T-helper 2 cell treated with Interferon-gamma antibody and Interleukin-4, amounts not matched to agents 5 μg/mL and 100 μg/mL, for 36 hours (primary cell): Measurements from ENCODE around the gene MYPOP.

ENCODE experiments used
- DNase-seq: peaks from one replicate; pipeline ENCODE4 v3.0.0; 2021; ENCODE audit warnings: low spot score
- H3K27ac Mint-ChIP-seq: one replicate; pipeline ENCODE4 v1.8.0; 2021; ENCODE audit warnings: mild to moderate bottlenecking, mixed read lengths
- H3K27me3 Mint-ChIP-seq: one replicate; pipeline ENCODE4 v1.8.0; 2021; ENCODE audit warnings: low read depth, mixed read lengths
- H3K36me3 Mint-ChIP-seq: one replicate; pipeline ENCODE4 v1.8.0; 2021; ENCODE audit warnings: low read depth, mixed read lengths
- H3K4me1 Mint-ChIP-seq: one replicate; pipeline ENCODE4 v1.8.0; 2021; ENCODE audit warnings: low read depth, mixed read lengths
- H3K4me3 Mint-ChIP-seq: one replicate; pipeline ENCODE4 v1.8.0; 2022; ENCODE audit warnings: mild to moderate bottlenecking, moderate library complexity, mixed read lengths
- H3K9me3 Mint-ChIP-seq: one replicate; pipeline ENCODE4 v1.8.0; 2021; ENCODE audit warnings: mixed read lengths

Gene MYPOP

GRCh38 chr19:45854167-45854778 is 48.1 kb downstream of the MYPOP start:
- Mint-ChIP-seq H3K36me3 (peaks cover 41% of the 10 kb centered on the region), H3K9me3 (no peaks in the 10 kb centered on the region), H3K4me1 (peaks cover 3% of the 10 kb centered on the region), H3K27me3 (no peaks in the 10 kb centered on the region), H3K27ac (no peak overlapping the region), H3K4me3 (no peak overlapping the region)
- no peak for DNase-seq

DNA sequence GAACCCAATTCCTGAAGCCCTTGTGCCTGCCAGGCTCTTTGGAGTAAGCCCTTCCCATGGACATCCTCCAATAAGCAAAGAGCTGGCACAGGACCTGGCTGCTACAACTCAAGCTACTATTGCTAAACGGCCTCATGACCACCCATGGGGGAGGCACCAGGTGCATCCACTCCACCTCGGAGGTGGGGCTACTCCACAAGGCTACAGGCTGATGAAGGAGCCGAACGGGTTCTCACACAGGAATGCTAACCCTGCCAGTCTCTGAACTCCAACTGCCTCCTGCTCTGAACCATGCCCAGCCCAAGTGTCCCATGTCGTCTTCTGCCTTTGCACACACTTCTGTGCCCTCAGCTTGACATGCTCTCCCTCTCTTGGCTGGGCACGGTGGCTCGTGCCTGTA is 49.4 kb downstream of the MYPOP start:
- no peak overlapping the region for H3K27ac Mint-ChIP-seq
- no peaks in the 10 kb centered on the region for H3K4me1 Mint-ChIP-seq
- H3K27me3 Mint-ChIP-seq = no peaks in the 10 kb centered on the region
- peaks cover 39% of the 10 kb centered on the region for H3K36me3 Mint-ChIP-seq
- DNase-seq = no peak
- no peak overlapping the region for H3K4me3 Mint-ChIP-seq
- no peaks in the 10 kb centered on the region for H3K9me3 Mint-ChIP-seq

- no peaks in the 10 kb centered on the region for H3K27me3 Mint-ChIP-seq
- no peak for DNase-seq
- peaks cover 46% of the 10 kb centered on the region for H3K36me3 Mint-ChIP-seq
- no peaks in the 10 kb centered on the region for H3K9me3 Mint-ChIP-seq
- no peak overlapping the region for H3K4me3 Mint-ChIP-seq
- H3K27ac Mint-ChIP-seq = no peak overlapping the region
- no peaks in the 10 kb centered on the region for H3K4me1 Mint-ChIP-seq
Observed at GRCh38 chr19:45852145-45852750, 50.2 kb downstream of the MYPOP start.

GRCh38 chr19:45848922-45849321 is 53.5 kb downstream of the MYPOP start:
- H3K4me1 Mint-ChIP-seq = no peaks in the 10 kb centered on the region
- H3K4me3 Mint-ChIP-seq = no peak overlapping the region
- H3K27me3 Mint-ChIP-seq = no peaks in the 10 kb centered on the region
- DNase-seq = no peak
- H3K36me3 Mint-ChIP-seq = peaks cover 58% of the 10 kb centered on the region
- H3K9me3 Mint-ChIP-seq = no peaks in the 10 kb centered on the region
- H3K27ac Mint-ChIP-seq = no peak overlapping the region

DNA sequence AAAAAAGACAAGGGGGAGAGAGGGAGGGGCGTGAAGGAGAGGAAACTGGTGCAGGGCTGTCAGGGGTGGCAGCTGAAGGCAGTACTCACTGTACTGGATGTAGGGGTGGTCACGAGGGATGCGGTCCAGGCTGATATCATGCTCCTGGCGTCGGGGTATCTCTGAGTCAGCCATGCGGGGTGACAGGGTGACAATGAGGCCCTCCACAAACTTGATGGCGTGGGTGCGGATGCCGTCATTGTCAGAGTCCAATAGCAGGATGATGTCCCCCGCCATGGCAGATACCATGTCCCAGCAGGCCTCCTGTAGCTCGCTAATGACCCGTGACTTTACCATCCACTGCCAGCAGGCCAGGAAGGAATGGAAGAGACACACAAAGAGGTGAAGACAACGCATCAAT is 54.8 kb downstream of the MYPOP start:
- no peaks in the 10 kb centered on the region for H3K4me1 Mint-ChIP-seq
- H3K27me3 Mint-ChIP-seq = no peaks in the 10 kb centered on the region
- no peak overlapping the region for H3K27ac Mint-ChIP-seq
- DNase-seq = no peak
- peaks cover 61% of the 10 kb centered on the region for H3K36me3 Mint-ChIP-seq
- no peaks in the 10 kb centered on the region for H3K9me3 Mint-ChIP-seq
- H3K4me3 Mint-ChIP-seq = no peak overlapping the region

GRCh38 chr19:45842198-45842597 is 60.2 kb downstream of the MYPOP start:
- no peak overlapping the region for H3K4me3 Mint-ChIP-seq
- no peak for DNase-seq
- H3K9me3 Mint-ChIP-seq = no peaks in the 10 kb centered on the region
- no peaks in the 10 kb centered on the region for H3K4me1 Mint-ChIP-seq
- H3K27me3 Mint-ChIP-seq = no peaks in the 10 kb centered on the region
- H3K36me3 Mint-ChIP-seq = peaks cover 70% of the 10 kb centered on the region
- no peak overlapping the region for H3K27ac Mint-ChIP-seq
